ENCODE measurements around the gene POLR2E. TPM values are rescaled to one million over a fixed set of nuclear protein-coding genes. Genes with fewer than 3 reads are reported as not detected.

POLR2E gene
- total and polyA plus RNA-seq, 2 of the 8 experiments (the other 6 are each of a cell fraction or from before 2014, with no cell fraction given), result 281 to 381 TPM

DNA sequence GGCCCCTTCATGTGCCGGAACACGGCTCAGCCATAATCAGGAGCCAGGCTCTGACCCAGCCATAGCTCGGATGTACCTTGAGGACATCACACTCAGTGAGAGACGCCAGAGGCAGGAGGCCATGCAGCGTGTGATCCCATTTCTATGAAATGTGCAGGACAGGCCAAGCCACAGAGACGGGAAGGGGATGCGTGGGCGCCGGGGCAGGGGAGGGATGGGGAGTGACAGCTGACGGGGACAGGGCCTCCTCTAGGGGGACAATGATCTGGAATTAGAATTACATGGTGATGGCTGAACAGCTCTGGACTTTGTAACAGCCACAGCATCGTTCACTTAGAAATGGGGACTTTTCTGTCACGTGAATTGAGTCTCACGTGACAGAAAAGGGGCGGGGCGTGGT, 44.0 kb upstream of the POLR2E start:
- no peak overlapping the region for H2BK12ac ChIP-seq (ENCODE audit: low read depth, low read length)
- FAIRE-seq (no peak), DNase-seq (ENCODE audit: low read depth in 1 of 2, low spot score in 2 of 2) (no peak)
- H2AK5ac ChIP-seq (ENCODE audit: low read depth, low read length), result no peak overlapping the region
- no peak overlapping the region for H3K9ac ChIP-seq (replicated peaks in 1 of 4; ENCODE audit: extremely low read depth in 1 of 4, low read depth in 3 of 4, low read length in 3 of 4)
- peaks cover 0 to 8% of the 10 kb centered on the region in 2 experiments for H4K20me1 ChIP-seq (replicated peaks in 1 of 2; ENCODE audit: control insufficient read depth in 1 of 2, insufficient read depth in 2 of 2, low read length in 2 of 2)
- no peak overlapping the region for H3K18ac ChIP-seq (ENCODE audit: extremely low read depth, low read length)
- no peak overlapping the region for H2BK120ac ChIP-seq (replicated peaks; ENCODE audit: low read depth, low read length)
- H3K23me2 ChIP-seq (ENCODE audit: low read depth, low read length), result peaks cover 3% of the 10 kb centered on the region; the same call in 1 of the 2 replicates
- no peak overlapping the region for H3K27ac ChIP-seq (ENCODE audit: low read depth, low read length)
- no peak overlapping the region for H4K5ac ChIP-seq (ENCODE audit: insufficient read length, low read depth, low read length)
- no peak overlapping the region for H2BK15ac ChIP-seq (ENCODE audit: low read length)
- ChIA-PET CTCF (ENCODE audit: partially characterized antibody) (interaction anchor here (0.7 to 2.0 kb wide), 6 partner anchors 10 to 463 kb away, joined by 3 to 6 read pairs (median 4); no protein-coding TSS in a partner anchor), POLR2A (ENCODE audit: partially characterized antibody) (interaction anchor here (1.1 kb wide), 1 partner anchor 17 kb away, joined by 3 read pairs; no protein-coding TSS in a partner anchor)
- WGBS, 2 experiments (ENCODE audit: extremely low coverage in 1 of 2, insufficient coverage in 1 of 2, insufficient read length in 1 of 2, insufficient replicate concordance in 2 of 2, low coverage in 1 of 2, low lambda C conversion rate in 2 of 2, missing lambda C conversion rate in 1 of 2), result 92% methylated on average over 11 of the region's 15 CpGs; no CpG with 5 or more reads in 1 of the 2 experiments
- H4K8ac ChIP-seq (ENCODE audit: extremely low read depth, insufficient read depth, low read length), result no peak overlapping the region
- no peak for TF ChIP-seq TAF7 (optimal IDR thresholded peaks at IDR 0.05; ENCODE audit: borderline replicate concordance, low read depth, low read length)
- no peak for TF ChIP-seq ASH2L (IDR thresholded peaks at IDR 0.05; ENCODE audit: low read length)
- TF ChIP-seq YY1 (IDR thresholded peaks at IDR 0.05; ENCODE audit: low read depth, low read length), result no peak
- no peak overlapping the region for H3K4me3 ChIP-seq (ENCODE audit: extremely low read depth in 1 of 4, insufficient read depth in 2 of 4, low read depth in 3 of 4, low read length in 4 of 4)
- H3K79me1 ChIP-seq (ENCODE audit: low read depth, low read length), result peaks cover 3% of the 10 kb centered on the region; the same call in 1 of the 2 replicates
- no peaks in the 10 kb centered on the region for H3K9me3 ChIP-seq (ENCODE audit: insufficient read depth in 2 of 2, low read depth in 1 of 2, low read length in 1 of 2)
- no peak overlapping the region for H3K4me2 ChIP-seq (ENCODE audit: insufficient read depth in 1 of 2, low read depth in 2 of 2, low read length in 2 of 2)
- no peak overlapping the region for H3K4ac ChIP-seq (replicated peaks; ENCODE audit: insufficient read length, low read depth, low read length)
- no peak overlapping the region for H2BK5ac ChIP-seq (ENCODE audit: low read depth, low read length)
- H3K23ac ChIP-seq (ENCODE audit: insufficient read length), result no peak overlapping the region
- H2AFZ ChIP-seq (ENCODE audit: low read length), result no peak overlapping the region
- H3K14ac ChIP-seq (ENCODE audit: insufficient read length), result no peak overlapping the region
- no peak overlapping the region for H3K56ac ChIP-seq (replicated peaks; ENCODE audit: insufficient read length, low read depth, low read length)
- no peak overlapping the region for H2BK20ac ChIP-seq (ENCODE audit: low read length)
- peaks cover 0 to 2% (median 0%) of the 10 kb centered on the region in 4 experiments; a peak in 1 of 7 replicates for H3K4me1 ChIP-seq (replicated peaks in 1 of 4; ENCODE audit: control insufficient read depth in 3 of 4, insufficient read depth in 4 of 4, low read length in 3 of 4)
- no peaks in the 10 kb centered on the region for H3K27me3 ChIP-seq (replicated peaks in 1 of 4; ENCODE audit: control insufficient read depth in 3 of 4, extremely low read depth in 1 of 4, insufficient read depth in 3 of 4, low read length in 3 of 4)
- H3K36me3 ChIP-seq (ENCODE audit: control insufficient read depth in 2 of 4, insufficient read depth in 4 of 4, low read length in 3 of 4), result peaks cover 0 to 7% (median 1%) of the 10 kb centered on the region in 4 experiments; a peak in 2 of 8 replicates
- H4K91ac ChIP-seq (replicated peaks; ENCODE audit: insufficient read length, low read length), result no peak overlapping the region
- no peaks in the 10 kb centered on the region for H3K79me2 ChIP-seq (ENCODE audit: control insufficient read depth in 1 of 2, insufficient read depth in 2 of 2, low read length in 2 of 2)
